ENCODE data around the gene SORCS2. TPM values are rescaled to one million over a fixed set of nuclear protein-coding genes. Genes with fewer than 3 reads are reported as not detected.

Gene SORCS2
- total RNA-seq, 2 experiments from 2014 or later: 0.07 TPM

- peaks cover 8% of the 10 kb centered on the region for H3K9me3 Mint-ChIP-seq
- CTCF ChIA-PET: no interaction called here
- H3K4me1 Mint-ChIP-seq (ENCODE audit: low read depth): no peaks in the 10 kb centered on the region
- no peak overlapping the region for H3K4me3 Mint-ChIP-seq
- H3K27me3 Mint-ChIP-seq: peaks cover 5% of the 10 kb centered on the region
- intact Hi-C loops (cut with micrococcal nuclease): no loop called here
- POLR2A ChIA-PET: no interaction called here
- H3K36me3 Mint-ChIP-seq: no peaks in the 10 kb centered on the region
- no peak overlapping the region for H3K27ac Mint-ChIP-seq
- no peak for DNase-seq
Observed at GRCh38 chr4:7464259-7464655, 271.9 kb downstream of the SORCS2 start.

DNA sequence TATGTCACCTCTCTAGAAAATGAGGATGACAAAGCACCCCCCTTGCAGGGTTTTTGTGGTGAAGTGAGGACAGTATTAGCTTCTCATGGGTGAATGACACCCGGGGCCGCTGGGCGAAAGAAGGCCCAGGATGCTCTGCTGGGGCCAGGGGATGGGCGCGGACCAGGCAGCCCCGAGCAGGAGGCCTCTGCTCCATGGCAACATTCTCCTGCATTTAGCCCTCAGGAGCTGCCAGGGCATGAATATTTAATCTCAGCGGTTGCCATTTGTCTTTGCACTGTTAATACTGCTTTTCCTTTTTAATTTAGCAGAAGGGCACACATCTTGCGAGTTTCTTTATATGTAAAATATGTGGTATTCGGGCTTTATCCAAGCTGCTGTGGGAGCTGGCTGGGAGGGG is 272.7 kb downstream of the SORCS2 start:
- CTCF ChIA-PET: no interaction called here
- Mint-ChIP-seq H3K36me3 (no peaks in the 10 kb centered on the region), H3K9me3 (peaks cover 8% of the 10 kb centered on the region), H3K4me3 (no peak overlapping the region), H3K4me1 (ENCODE audit: low read depth) (no peaks in the 10 kb centered on the region), H3K27ac (no peak overlapping the region), H3K27me3 (peaks cover 5% of the 10 kb centered on the region)
- POLR2A ChIA-PET: no interaction called here
- DNase-seq: no peak
- intact Hi-C loops (cut with micrococcal nuclease): no loop called here

GRCh38 chr4:7466215-7466614 is 273.9 kb downstream of the SORCS2 start:
- Mint-ChIP-seq H3K36me3 (no peaks in the 10 kb centered on the region), H3K4me3 (no peak overlapping the region), H3K27me3 (peaks cover 4% of the 10 kb centered on the region), H3K4me1 (ENCODE audit: low read depth) (no peaks in the 10 kb centered on the region), H3K9me3 (peaks cover 8% of the 10 kb centered on the region), H3K27ac (no peak overlapping the region)
- ChIA-PET POLR2A (no interaction called here), CTCF (no interaction called here)
- intact Hi-C loops (cut with micrococcal nuclease): no loop called here
- DNase-seq: no peak

DNA sequence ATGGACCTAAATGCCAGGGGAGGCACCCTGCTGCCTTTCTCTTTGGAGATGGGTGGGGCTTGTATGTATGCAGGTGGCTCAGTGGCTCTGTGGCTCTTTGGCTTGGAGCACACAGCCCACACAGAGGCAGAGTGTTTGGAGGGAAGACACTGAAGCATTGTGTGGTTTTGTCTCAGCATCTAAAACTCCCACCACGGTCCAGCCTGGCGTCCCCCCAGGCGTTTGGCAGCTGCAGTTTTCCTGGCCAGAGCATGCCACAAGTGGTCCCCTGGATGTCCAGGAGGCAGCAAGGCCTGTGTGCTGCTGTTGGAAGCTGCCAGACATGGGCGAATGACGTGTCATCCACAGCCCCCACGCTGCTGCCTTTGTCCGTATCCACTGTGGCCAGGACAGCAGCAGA is 274.6 kb downstream of the SORCS2 start:
- ChIA-PET CTCF (no interaction called here), POLR2A (no interaction called here)
- H3K36me3 Mint-ChIP-seq: no peaks in the 10 kb centered on the region
- intact Hi-C loops (cut with micrococcal nuclease): no loop called here
- peaks cover 5% of the 10 kb centered on the region for H3K27me3 Mint-ChIP-seq
- DNase-seq: no peak
- H3K27ac Mint-ChIP-seq: no peak overlapping the region
- peaks cover 8% of the 10 kb centered on the region for H3K9me3 Mint-ChIP-seq
- no peak overlapping the region for H3K4me3 Mint-ChIP-seq
- no peaks in the 10 kb centered on the region for H3K4me1 Mint-ChIP-seq (ENCODE audit: low read depth)

- H3K4me3 Mint-ChIP-seq: no peak overlapping the region
- H3K9me3 Mint-ChIP-seq: peaks cover 8% of the 10 kb centered on the region
- peaks cover 11% of the 10 kb centered on the region for H3K27me3 Mint-ChIP-seq
- ChIA-PET CTCF (no interaction called here), POLR2A (no interaction called here)
- intact Hi-C loops (cut with micrococcal nuclease): no loop called here
- DNase-seq: no peak
- no peaks in the 10 kb centered on the region for H3K36me3 Mint-ChIP-seq
- H3K27ac Mint-ChIP-seq: no peak overlapping the region
- no peaks in the 10 kb centered on the region for H3K4me1 Mint-ChIP-seq (ENCODE audit: low read depth)
Observed at GRCh38 chr4:7467471-7467870, 275.1 kb downstream of the SORCS2 start.

DNA sequence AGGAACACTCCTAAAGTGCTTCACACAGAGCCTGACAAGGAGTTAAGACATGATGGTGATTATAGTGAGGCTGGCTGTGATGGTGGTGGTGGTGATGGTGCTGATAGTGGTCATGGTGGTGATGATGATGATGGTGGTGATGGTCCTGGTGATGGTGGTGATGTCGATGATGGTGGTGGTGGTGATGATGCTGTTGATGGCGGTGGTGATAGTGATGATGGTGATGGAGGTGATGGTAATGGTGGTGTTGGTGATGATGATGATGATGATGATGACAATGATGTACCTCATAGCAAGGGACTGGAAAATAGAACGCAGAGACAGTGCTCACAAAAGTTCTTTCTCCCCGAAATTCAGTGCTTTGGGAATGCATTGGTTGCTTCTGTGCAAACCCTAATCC is 276.7 kb downstream of the SORCS2 start:
- Mint-ChIP-seq H3K9me3 (peaks cover 8% of the 10 kb centered on the region), H3K27me3 (peaks cover 12% of the 10 kb centered on the region), H3K4me3 (no peak overlapping the region), H3K36me3 (no peaks in the 10 kb centered on the region), H3K27ac (no peak overlapping the region), H3K4me1 (ENCODE audit: low read depth) (no peaks in the 10 kb centered on the region)
- ChIA-PET POLR2A (no interaction called here), CTCF (no interaction called here)
- no peak for DNase-seq
- intact Hi-C loops (cut with micrococcal nuclease): no loop called here

DNA sequence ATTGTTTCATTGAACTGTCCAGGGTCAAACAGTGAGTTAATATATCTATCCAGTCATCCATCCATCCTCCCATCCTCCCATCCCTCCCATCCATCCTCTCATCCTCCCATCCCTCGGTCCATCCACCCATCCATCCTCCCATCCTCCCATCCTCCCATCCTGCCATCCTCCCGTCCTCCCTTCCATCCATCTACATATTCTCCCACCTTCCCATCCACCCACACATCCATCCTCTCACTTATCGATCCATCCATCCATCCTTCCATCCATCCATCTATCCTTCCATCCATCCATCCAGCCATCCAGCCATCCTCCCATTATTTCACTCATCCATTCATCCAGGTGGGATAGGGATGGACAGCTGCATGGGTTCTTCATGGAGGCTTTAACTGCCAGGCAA is 277.8 kb downstream of the SORCS2 start:
- H3K36me3 Mint-ChIP-seq: no peaks in the 10 kb centered on the region
- peaks cover 8% of the 10 kb centered on the region for H3K9me3 Mint-ChIP-seq
- CTCF ChIA-PET: no interaction called here
- H3K27me3 Mint-ChIP-seq: peaks cover 12% of the 10 kb centered on the region
- no peak overlapping the region for H3K27ac Mint-ChIP-seq
- POLR2A ChIA-PET: no interaction called here
- no peak overlapping the region for H3K4me3 Mint-ChIP-seq
- no peaks in the 10 kb centered on the region for H3K4me1 Mint-ChIP-seq (ENCODE audit: low read depth)
- no peak for DNase-seq
- intact Hi-C loops (cut with micrococcal nuclease): no loop called here

DNA sequence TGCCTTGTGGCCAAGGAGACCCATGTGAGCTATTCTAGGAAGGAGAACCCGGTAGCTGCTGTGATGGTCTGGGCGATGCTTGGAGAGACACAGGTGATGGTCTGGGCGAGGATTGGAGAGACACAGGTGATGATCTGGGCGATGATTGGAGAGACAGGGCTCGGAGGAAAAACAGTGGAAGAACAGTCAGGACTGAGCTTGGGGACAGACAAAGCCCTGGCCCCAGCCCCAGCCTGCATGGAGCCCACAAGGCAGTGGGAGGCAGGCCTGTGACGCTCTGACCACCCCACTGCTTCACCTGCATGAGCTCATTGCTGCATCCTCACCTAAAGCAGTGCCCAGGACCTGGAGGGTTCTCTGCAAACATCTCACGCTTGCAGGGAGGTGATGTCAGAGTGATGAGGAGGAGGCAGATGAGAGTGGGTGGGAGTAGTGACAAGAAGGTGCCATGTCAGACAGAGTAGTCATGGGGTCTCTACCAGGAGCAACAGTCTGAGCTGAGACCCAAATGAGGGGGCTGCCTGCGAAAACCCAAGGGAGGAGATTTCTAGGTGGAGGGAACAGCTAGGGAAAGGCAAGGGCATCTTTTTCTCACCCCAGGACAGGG is 278.3 kb downstream of the SORCS2 start:
- no peak for DNase-seq
- no peak overlapping the region for H3K27ac Mint-ChIP-seq
- H3K9me3 Mint-ChIP-seq: peaks cover 6% of the 10 kb centered on the region
- H3K27me3 Mint-ChIP-seq: peaks cover 12% of the 10 kb centered on the region
- H3K4me3 Mint-ChIP-seq: no peak overlapping the region
- no peaks in the 10 kb centered on the region for H3K36me3 Mint-ChIP-seq
- intact Hi-C loops (cut with micrococcal nuclease): no loop called here
- ChIA-PET CTCF (no interaction called here), POLR2A (no interaction called here)
- no peaks in the 10 kb centered on the region for H3K4me1 Mint-ChIP-seq (ENCODE audit: low read depth)

- CTCF ChIA-PET: no interaction called here
- POLR2A ChIA-PET: no interaction called here
- Mint-ChIP-seq H3K4me3 (no peak overlapping the region), H3K27me3 (peaks cover 12% of the 10 kb centered on the region), H3K36me3 (no peaks in the 10 kb centered on the region), H3K27ac (no peak overlapping the region), H3K4me1 (ENCODE audit: low read depth) (no peaks in the 10 kb centered on the region), H3K9me3 (no peaks in the 10 kb centered on the region)
- no peak for DNase-seq
- intact Hi-C loops (cut with micrococcal nuclease): no loop called here
Observed at GRCh38 chr4:7472442-7473013, 280.2 kb downstream of the SORCS2 start.

- ChIA-PET CTCF (no interaction called here), POLR2A (no interaction called here)
- peaks cover 12% of the 10 kb centered on the region for H3K27me3 Mint-ChIP-seq
- H3K36me3 Mint-ChIP-seq: no peaks in the 10 kb centered on the region
- no peak overlapping the region for H3K4me3 Mint-ChIP-seq
- no peaks in the 10 kb centered on the region for H3K4me1 Mint-ChIP-seq (ENCODE audit: low read depth)
- no peak for DNase-seq
- H3K9me3 Mint-ChIP-seq: no peaks in the 10 kb centered on the region
- H3K27ac Mint-ChIP-seq: no peak overlapping the region
- intact Hi-C loops (cut with micrococcal nuclease): no loop called here
Observed at GRCh38 chr4:7473081-7473480, 280.7 kb downstream of the SORCS2 start.

DNA sequence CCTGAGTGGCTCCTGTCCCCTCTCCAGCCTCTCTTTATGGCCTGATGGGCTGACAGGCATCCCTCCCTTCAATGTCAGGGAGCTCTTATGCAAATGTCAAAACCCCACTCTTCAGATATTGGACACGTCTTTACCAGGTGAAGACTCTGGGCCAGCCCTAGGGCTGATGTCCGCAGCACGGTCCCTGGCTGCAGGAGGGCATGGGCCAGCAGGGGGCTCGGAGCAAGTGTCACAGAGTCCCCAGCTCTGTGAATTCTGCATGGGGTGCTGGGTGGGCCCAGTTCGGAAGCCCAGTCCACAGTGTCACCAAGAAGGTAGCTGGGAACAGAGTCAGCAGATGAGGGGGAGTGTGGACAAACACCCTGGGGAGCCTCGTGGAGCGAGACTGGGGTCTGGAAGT is 282.0 kb downstream of the SORCS2 start:
- intact Hi-C loops (cut with micrococcal nuclease): no loop called here
- Mint-ChIP-seq H3K27me3 (peaks cover 12% of the 10 kb centered on the region), H3K4me1 (ENCODE audit: low read depth) (no peaks in the 10 kb centered on the region), H3K36me3 (no peaks in the 10 kb centered on the region), H3K9me3 (no peaks in the 10 kb centered on the region), H3K27ac (no peak overlapping the region), H3K4me3 (no peak overlapping the region)
- ChIA-PET CTCF (no interaction called here), POLR2A (no interaction called here)
- DNase-seq: no peak

DNA sequence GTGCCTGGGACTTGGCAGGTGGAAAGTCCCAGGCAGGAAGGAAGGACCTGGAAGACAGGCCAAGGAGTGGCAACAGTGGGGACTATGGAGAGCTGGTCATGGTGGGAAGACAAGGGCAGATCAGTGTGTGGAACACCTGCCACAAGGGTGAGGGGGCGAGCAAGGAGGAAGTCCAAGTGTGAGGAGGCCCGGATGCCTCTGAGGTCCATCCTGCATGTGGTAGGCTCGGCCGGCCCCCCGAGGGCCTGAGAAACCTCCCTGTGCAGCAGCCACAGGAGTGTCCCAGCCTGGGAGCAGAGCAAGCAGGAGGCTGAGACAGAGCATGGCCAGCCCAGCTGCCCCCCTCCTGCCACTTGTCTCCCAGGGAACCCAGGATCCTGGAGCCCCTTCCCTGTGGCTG is 282.9 kb downstream of the SORCS2 start:
- no peak overlapping the region for H3K27ac Mint-ChIP-seq
- ChIA-PET CTCF (no interaction called here), POLR2A (no interaction called here)
- no peak for DNase-seq
- no peaks in the 10 kb centered on the region for H3K4me1 Mint-ChIP-seq (ENCODE audit: low read depth)
- H3K9me3 Mint-ChIP-seq: no peaks in the 10 kb centered on the region
- peaks cover 12% of the 10 kb centered on the region for H3K27me3 Mint-ChIP-seq
- no peak overlapping the region for H3K4me3 Mint-ChIP-seq
- intact Hi-C loops (cut with micrococcal nuclease): no loop called here
- no peaks in the 10 kb centered on the region for H3K36me3 Mint-ChIP-seq

DNA sequence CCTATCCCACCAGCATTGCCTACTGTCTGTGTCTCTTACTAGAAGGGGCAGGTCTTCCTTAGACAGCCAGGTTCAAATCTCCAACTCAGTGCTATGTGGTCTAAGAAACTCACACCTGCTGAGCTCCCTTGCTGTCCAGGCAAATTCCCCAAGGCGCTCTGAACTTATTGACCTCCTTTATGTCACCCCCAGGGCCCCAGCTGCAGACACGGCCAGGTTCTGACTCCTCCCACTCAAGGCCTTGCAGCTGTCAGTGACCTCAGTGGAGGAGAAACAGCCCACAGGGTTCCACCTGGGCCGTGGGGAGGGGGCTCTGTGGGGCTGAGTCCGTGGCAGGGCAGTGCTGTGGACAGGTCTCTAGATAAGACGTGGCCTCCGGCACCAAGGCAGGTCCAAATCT is 284.5 kb downstream of the SORCS2 start:
- ChIA-PET CTCF (no interaction called here), POLR2A (no interaction called here)
- DNase-seq: no peak
- Mint-ChIP-seq H3K27me3 (peaks cover 9% of the 10 kb centered on the region), H3K9me3 (no peaks in the 10 kb centered on the region), H3K4me1 (ENCODE audit: low read depth) (no peaks in the 10 kb centered on the region), H3K36me3 (no peaks in the 10 kb centered on the region), H3K4me3 (no peak overlapping the region), H3K27ac (no peak overlapping the region)
- intact Hi-C loops (cut with micrococcal nuclease): no loop called here

Data from activated CD4-positive, alpha-beta memory T cell treated with anti-CD3 and anti-CD28 coated beads for 36 hours (primary cell).